Neuron (in vitro differentiated cells): ENCODE measurements around the gene MPZL3.

Experiments
- H2AFZ ChIP-seq: one replicate; pipeline ENCODE4 v1.6.1; 2013; ENCODE audit warnings: low read depth, mild to moderate bottlenecking, inconsistent platforms, low read length, moderate library complexity
- H3K27me3 ChIP-seq: one replicate; pipeline ENCODE4 v1.6.1; 2013; ENCODE audit warnings: low read length; ENCODE audit not compliant: insufficient read depth
- H3K36me3 ChIP-seq: one replicate; pipeline ENCODE4 v1.6.1; 2013; ENCODE audit warnings: low read length; ENCODE audit not compliant: insufficient read depth
- H3K4me1 ChIP-seq: one replicate; pipeline ENCODE4 v1.6.1; 2013; ENCODE audit warnings: low read length; ENCODE audit not compliant: insufficient read depth
- H3K4me3 ChIP-seq: 2 replicates; pipeline ENCODE4 v1.5.1; 2013; ENCODE audit warnings: mild to moderate bottlenecking, low read length, moderate library complexity
- H3K9me3 ChIP-seq: one replicate; pipeline ENCODE4 v1.6.1; 2013; ENCODE audit warnings: low read length

The MPZL3 gene

DNA sequence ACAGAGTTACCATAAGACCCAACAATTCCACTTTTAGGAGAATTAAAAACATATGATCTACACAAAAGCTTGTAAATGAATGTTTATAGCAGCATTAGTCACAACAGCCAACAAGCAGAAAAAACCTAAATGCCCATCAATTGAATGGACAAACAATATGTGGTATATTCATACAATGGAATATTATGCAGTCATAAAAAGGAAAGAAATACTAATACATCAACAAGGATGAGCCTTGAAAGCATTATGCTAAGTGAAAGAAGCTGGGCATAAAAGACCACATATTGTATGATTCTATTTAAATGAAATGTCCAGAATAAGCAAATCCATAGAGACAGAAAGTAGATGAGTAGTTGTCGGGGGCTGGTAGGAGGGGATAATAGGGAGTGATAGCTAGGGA is 7.0 kb upstream of the MPZL3 start:
- no peak overlapping the region for H2AFZ ChIP-seq
- H3K36me3 ChIP-seq, result no peaks in the 10 kb centered on the region
- H3K4me1 ChIP-seq, result no peaks in the 10 kb centered on the region
- H3K4me3 ChIP-seq, result no peak overlapping the region
- H3K9me3 ChIP-seq, result no peaks in the 10 kb centered on the region
- H3K27me3 ChIP-seq, result peaks cover 39% of the 10 kb centered on the region

DNA sequence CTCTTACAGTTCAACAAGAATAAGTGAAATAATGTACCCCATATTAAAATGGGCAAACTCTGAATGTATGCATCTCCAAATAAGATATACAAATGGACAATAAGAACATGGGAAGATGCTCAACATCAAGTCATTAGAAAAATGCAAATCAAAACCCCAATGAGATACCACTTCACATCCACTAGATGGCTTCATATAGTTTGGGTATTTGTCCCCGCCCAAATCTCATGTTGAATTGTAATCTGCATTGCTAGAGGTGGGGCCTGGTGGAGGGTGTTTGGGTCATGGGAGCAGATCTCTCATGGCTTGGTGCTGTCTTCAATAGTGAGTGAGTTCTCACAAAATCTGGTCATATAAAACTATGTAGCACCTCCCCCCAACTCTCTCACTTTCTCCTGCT is 6.2 kb upstream of the MPZL3 start:
- H3K4me1 ChIP-seq, result no peaks in the 10 kb centered on the region
- H3K27me3 ChIP-seq, result peaks cover 32% of the 10 kb centered on the region
- no peaks in the 10 kb centered on the region for H3K36me3 ChIP-seq
- H3K4me3 ChIP-seq, result no peak overlapping the region
- no peak overlapping the region for H2AFZ ChIP-seq
- H3K9me3 ChIP-seq, result no peaks in the 10 kb centered on the region

DNA sequence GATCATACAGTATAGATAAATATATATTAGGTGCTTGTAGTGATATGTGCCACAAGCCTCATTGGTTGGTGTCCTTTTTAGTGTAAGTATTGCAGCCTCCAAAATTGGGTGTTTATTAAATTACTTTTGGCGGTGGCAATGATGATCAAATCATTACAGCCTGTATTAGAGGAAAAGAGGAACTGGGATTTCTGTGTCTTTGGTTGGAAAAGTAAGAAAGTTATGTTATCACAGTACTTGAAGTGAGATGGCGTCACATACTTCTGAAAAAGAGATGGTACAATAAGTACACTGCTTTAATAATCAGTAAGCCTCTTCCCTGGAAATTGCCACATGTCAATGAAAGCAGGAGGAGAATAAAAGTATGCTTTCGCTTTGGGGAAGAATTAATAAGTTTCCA is 523 bp upstream of the MPZL3 start:
- Histone ChIP-seq H3K36me3 (no peaks in the 10 kb centered on the region), H3K9me3 (no peaks in the 10 kb centered on the region), H3K4me1 (no peaks in the 10 kb centered on the region), H3K4me3 (peak overlapping the region; percentile 97), H3K27me3 (peaks cover 12% of the 10 kb centered on the region), H2AFZ (peak overlapping the region; percentile 98)

- H3K9me3 ChIP-seq, result no peaks in the 10 kb centered on the region
- H3K4me1 ChIP-seq, result no peaks in the 10 kb centered on the region
- H3K4me3 ChIP-seq, result no peak overlapping the region
- H2AFZ ChIP-seq, result no peak overlapping the region
- no peaks in the 10 kb centered on the region for H3K36me3 ChIP-seq
- H3K27me3 ChIP-seq, result peaks cover 49% of the 10 kb centered on the region
Measured at GRCh38 chr11:118247041-118247440, 5.1 kb downstream of the MPZL3 start.

- H3K4me1 ChIP-seq, result no peaks in the 10 kb centered on the region
- H3K9me3 ChIP-seq, result no peaks in the 10 kb centered on the region
- H2AFZ ChIP-seq, result no peak overlapping the region
- no peaks in the 10 kb centered on the region for H3K36me3 ChIP-seq
- peaks cover 58% of the 10 kb centered on the region for H3K27me3 ChIP-seq
- no peak overlapping the region for H3K4me3 ChIP-seq
Measured at GRCh38 chr11:118245936-118246562, 6.1 kb downstream of the MPZL3 start.

DNA sequence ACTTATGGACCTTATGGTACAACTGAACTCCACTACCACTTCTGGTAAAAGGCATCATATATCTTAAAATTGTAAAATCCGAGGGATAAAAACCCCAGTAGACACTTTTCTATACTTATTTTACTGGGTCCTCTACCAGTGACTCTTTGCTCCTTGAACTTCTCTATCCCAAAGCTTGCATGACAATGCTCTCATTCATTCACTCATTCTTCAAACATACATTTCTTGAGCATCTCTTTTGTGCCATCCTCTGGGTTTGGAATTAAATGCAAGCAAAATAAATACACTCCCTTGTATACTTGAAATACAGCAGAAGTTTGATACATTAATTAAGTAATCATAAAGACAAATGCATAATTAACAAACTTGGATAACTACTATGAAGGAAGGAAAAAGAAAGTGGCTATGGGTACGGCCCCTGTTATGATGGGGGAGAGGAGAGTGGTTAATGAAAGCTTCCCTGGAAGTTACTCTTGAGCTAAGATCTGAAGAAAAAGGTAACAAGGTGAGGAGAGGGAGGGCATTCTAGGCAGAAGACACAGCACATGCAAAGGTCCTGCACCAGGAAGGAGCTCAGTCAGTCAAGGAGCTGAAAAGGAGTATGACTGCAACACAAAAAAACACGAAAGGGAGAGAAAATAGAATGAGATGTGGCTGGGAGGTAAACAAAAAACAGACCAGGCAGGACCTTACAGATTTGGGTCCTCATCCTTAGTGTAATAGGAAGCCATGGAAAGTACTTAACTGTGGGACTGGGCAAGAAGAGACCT is 8.0 kb downstream of the MPZL3 start:
- Histone ChIP-seq H3K36me3 (no peaks in the 10 kb centered on the region), H3K4me1 (no peaks in the 10 kb centered on the region), H3K9me3 (no peaks in the 10 kb centered on the region), H2AFZ (no peak overlapping the region), H3K4me3 (no peak overlapping the region), H3K27me3 (peaks cover 62% of the 10 kb centered on the region)

GRCh38 chr11:118243161-118243560 is 9.0 kb downstream of the MPZL3 start:
- Histone ChIP-seq H3K36me3 (no peaks in the 10 kb centered on the region), H3K4me1 (no peaks in the 10 kb centered on the region), H3K4me3 (no peak overlapping the region), H2AFZ (no peak overlapping the region), H3K9me3 (no peaks in the 10 kb centered on the region), H3K27me3 (peaks cover 67% of the 10 kb centered on the region)

GRCh38 chr11:118241764-118242098 is 10.4 kb downstream of the MPZL3 start:
- H3K9me3 ChIP-seq, result no peaks in the 10 kb centered on the region
- no peaks in the 10 kb centered on the region for H3K4me1 ChIP-seq
- H3K27me3 ChIP-seq, result peaks cover 63% of the 10 kb centered on the region
- H2AFZ ChIP-seq, result no peak overlapping the region
- H3K4me3 ChIP-seq, result no peak overlapping the region
- H3K36me3 ChIP-seq, result no peaks in the 10 kb centered on the region

DNA sequence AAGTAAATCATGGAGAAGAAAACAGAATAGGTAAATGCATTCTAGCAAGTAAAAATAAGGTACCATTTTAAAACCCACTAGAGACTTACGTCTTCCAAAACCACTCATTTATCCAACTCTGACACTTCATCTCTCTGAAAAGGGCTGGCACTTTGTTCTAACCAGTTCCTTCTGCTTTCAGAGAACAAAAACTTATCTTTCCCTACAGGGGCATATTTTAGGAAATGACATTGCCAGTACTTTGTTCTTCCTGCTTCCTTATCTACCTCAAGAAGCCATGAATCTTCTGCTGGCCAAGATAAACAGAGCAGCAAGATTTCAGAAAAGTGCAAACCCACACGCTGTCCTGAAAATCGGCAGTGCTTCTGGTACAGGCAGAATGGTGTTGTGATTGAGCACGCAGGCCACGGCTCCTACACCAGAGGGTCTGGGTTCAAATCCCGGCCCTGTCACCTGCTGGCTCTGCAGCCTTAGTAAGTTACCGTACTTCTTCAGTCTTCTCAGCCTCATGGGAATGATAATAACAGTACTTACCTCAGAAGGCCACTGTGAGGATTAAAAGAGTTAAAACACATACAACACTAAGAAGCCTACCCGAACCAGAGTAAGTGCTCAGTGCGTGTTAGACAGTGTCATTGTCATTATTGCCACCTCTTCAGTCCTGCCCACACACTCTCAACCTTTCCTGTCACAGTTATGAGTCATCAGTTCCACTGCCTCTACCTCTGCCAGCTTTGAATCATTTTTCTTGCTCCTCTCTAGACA is 11.0 kb downstream of the MPZL3 start:
- H3K9me3 ChIP-seq, result no peaks in the 10 kb centered on the region
- H3K27me3 ChIP-seq, result peaks cover 59% of the 10 kb centered on the region
- no peak overlapping the region for H2AFZ ChIP-seq

GRCh38 chr11:118239509-118240205 is 12.5 kb downstream of the MPZL3 start:
- H2AFZ ChIP-seq, result no peak overlapping the region
- no peaks in the 10 kb centered on the region for H3K4me1 ChIP-seq
- H3K4me3 ChIP-seq, result no peak overlapping the region
- H3K27me3 ChIP-seq, result peaks cover 54% of the 10 kb centered on the region
- H3K9me3 ChIP-seq, result no peaks in the 10 kb centered on the region
- H3K36me3 ChIP-seq, result no peaks in the 10 kb centered on the region

More for the DNA sequence above, 11.0 kb downstream of the MPZL3 start:
- Histone ChIP-seq H3K4me3 (no peak overlapping the region), H3K36me3 (no peaks in the 10 kb centered on the region), H3K4me1 (no peaks in the 10 kb centered on the region)

- H3K36me3 ChIP-seq, result no peaks in the 10 kb centered on the region
- no peaks in the 10 kb centered on the region for H3K4me1 ChIP-seq
- peaks cover 53% of the 10 kb centered on the region for H3K27me3 ChIP-seq
- no peaks in the 10 kb centered on the region for H3K9me3 ChIP-seq
- no peak overlapping the region for H2AFZ ChIP-seq
- no peak overlapping the region for H3K4me3 ChIP-seq
Measured at GRCh38 chr11:118238929-118239328, 13.2 kb downstream of the MPZL3 start.

DNA sequence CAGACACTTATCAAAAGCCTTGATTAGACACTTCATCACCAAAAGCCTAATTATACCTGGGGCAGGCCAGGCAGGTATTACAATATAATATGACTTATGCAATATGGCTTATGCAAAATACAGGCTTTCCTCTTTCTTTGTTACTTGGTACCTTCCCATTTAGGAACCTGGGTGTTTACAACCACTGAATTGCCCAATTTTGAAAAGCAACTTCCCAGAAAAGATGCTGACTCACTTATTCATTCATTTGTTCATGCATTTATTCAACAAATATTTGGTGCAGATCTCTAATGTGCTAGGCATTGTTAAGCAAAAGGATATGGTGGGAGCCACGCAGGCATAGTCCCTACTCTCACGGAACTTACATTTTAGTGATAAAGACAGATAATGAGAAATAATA is 13.7 kb downstream of the MPZL3 start:
- Histone ChIP-seq H3K27me3 (peaks cover 49% of the 10 kb centered on the region), H3K9me3 (no peaks in the 10 kb centered on the region), H3K4me3 (no peak overlapping the region), H3K36me3 (no peaks in the 10 kb centered on the region), H2AFZ (no peak overlapping the region), H3K4me1 (no peaks in the 10 kb centered on the region)

DNA sequence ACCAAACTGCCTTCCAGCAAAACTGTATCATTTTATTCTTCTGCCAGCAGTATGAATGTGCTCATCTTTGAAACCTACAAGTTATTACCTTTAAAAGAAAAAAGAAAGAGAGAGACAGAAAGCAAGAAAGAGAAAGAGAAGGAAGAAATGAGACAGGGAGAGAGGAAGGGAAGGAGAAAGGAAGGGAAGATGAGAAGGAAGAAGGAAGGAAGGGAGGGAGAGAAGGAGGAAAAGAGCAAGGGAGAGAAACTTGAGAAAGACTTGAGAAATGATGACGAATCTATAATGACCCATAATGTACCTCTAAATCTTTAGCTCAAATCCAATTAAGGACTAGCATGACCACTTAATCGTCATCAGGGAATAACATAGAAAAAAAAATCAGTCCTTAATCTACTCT is 16.0 kb downstream of the MPZL3 start:
- Histone ChIP-seq H3K4me1 (no peaks in the 10 kb centered on the region), H3K36me3 (no peaks in the 10 kb centered on the region), H3K4me3 (no peak overlapping the region), H2AFZ (no peak overlapping the region), H3K9me3 (no peaks in the 10 kb centered on the region), H3K27me3 (peaks cover 32% of the 10 kb centered on the region)
